H9 (cell line): Measurements from ENCODE around the gene GRID2IP. TPM values are rescaled to one million over a fixed set of nuclear protein-coding genes. Genes with fewer than 3 reads are reported as not detected.

Source experiments
- DNase-seq: peaks from one replicate; pipeline ENCODE4 v3.0.0-alpha.2; 2017
- H2AFZ ChIP-seq: one replicate; pipeline ENCODE4 v1.6.1; 2013; ENCODE audit warnings: mild to moderate bottlenecking, low read length, control low read depth, moderate library complexity
- H2AK5ac ChIP-seq: 2 replicates; pipeline ENCODE4 v1.6.1; 2013; ENCODE audit warnings: low read length, control low read depth, mixed read lengths; ENCODE audit not compliant: insufficient read length
- H2BK120ac ChIP-seq: one replicate; pipeline ENCODE4 v1.6.1; 2013; ENCODE audit warnings: low read depth, mild to moderate bottlenecking, low read length, control low read depth, inconsistent platforms; ENCODE audit not compliant: poor library complexity, severe bottlenecking
- H2BK12ac ChIP-seq: 2 replicates; pipeline ENCODE4 v1.6.1; 2013; ENCODE audit warnings: low read length, control low read depth, mixed read lengths, low read depth; ENCODE audit not compliant: insufficient read length
- H2BK15ac ChIP-seq: 2 replicates; pipeline ENCODE4 v1.6.1; 2013; ENCODE audit warnings: low read depth, low read length, control low read depth
- H2BK20ac ChIP-seq: one replicate; pipeline ENCODE4 v1.6.1; 2013; ENCODE audit warnings: low read depth, mild to moderate bottlenecking, low read length, control low read depth, inconsistent platforms; ENCODE audit not compliant: poor library complexity, severe bottlenecking
- H2BK5ac ChIP-seq: 2 replicates; pipeline ENCODE4 v1.6.1; 2013; ENCODE audit warnings: low read length, control low read depth, mixed read lengths; ENCODE audit not compliant: insufficient read length
- H3K14ac ChIP-seq: 2 replicates; pipeline ENCODE4 v1.6.1; 2013; ENCODE audit warnings: low read length, control low read depth; ENCODE audit not compliant: insufficient read depth
- H3K18ac ChIP-seq: 2 replicates; pipeline ENCODE4 v1.6.1; 2013; ENCODE audit warnings: low read depth, mild to moderate bottlenecking, mixed read lengths, low read length, control low read depth; ENCODE audit not compliant: insufficient read length
- H3K23ac ChIP-seq: 2 replicates; pipeline ENCODE4 v1.6.1; 2013; ENCODE audit warnings: low read length, control low read depth, mixed read lengths, low read depth; ENCODE audit not compliant: insufficient read length
- H3K23me2 ChIP-seq: 2 replicates; pipeline ENCODE4 v1.6.1; 2013; ENCODE audit warnings: low read depth, mild to moderate bottlenecking, mixed read lengths, low read length, control low read depth; ENCODE audit not compliant: insufficient read length, poor library complexity, severe bottlenecking
- H3K27ac ChIP-seq: 2 replicates; pipeline ENCODE4 v1.5.1; 2013; ENCODE audit warnings: low read length, control low read depth, mixed read lengths, low read depth; ENCODE audit not compliant: insufficient read length
- H3K27me3 ChIP-seq: 2 replicates; pipeline ENCODE4 v1.6.1; 2013; ENCODE audit warnings: low read length, control low read depth, inconsistent platforms; ENCODE audit not compliant: insufficient read depth
- H3K4ac ChIP-seq: 2 replicates; pipeline ENCODE4 v1.6.1; 2013; ENCODE audit warnings: low read depth, mild to moderate bottlenecking, control low read depth, inconsistent platforms, low read length, moderate library complexity
- H3K4me1 ChIP-seq: 2 replicates; pipeline ENCODE4 v1.6.1; 2013; ENCODE audit warnings: low read length, control low read depth, inconsistent platforms; ENCODE audit not compliant: insufficient read depth
- H3K4me2 ChIP-seq: 2 replicates; pipeline ENCODE4 v1.6.1; 2013; ENCODE audit warnings: low read length, control low read depth, mixed read lengths; ENCODE audit not compliant: insufficient read length, insufficient read depth
- H3K56ac ChIP-seq: 2 replicates; pipeline ENCODE4 v1.6.1; 2013; ENCODE audit warnings: low read depth, mild to moderate bottlenecking, mixed read lengths, low read length, control low read depth; ENCODE audit not compliant: insufficient read length
- H3K79me1 ChIP-seq: 2 replicates; pipeline ENCODE4 v1.6.1; 2013; ENCODE audit warnings: low read depth, mild to moderate bottlenecking, moderate library complexity, low read length, control low read depth, inconsistent platforms; ENCODE audit not compliant: insufficient read depth, poor library complexity, severe bottlenecking
- H3K79me2 ChIP-seq: 2 replicates; pipeline ENCODE4 v1.6.1; 2013; ENCODE audit warnings: low read length, control low read depth, inconsistent platforms; ENCODE audit not compliant: insufficient read depth
- H3K9ac ChIP-seq: 2 replicates; pipeline ENCODE4 v1.6.1; 2013; ENCODE audit warnings: low read length, control low read depth, mixed read lengths; ENCODE audit not compliant: insufficient read length; ENCODE audit errors: extremely low read depth
- H3K9me3 ChIP-seq: one replicate; pipeline ENCODE4 v1.6.1; 2013; ENCODE audit warnings: low read depth, low read length, inconsistent platforms; ENCODE audit not compliant: control insufficient read depth
- H3T11ph ChIP-seq: one replicate; pipeline ENCODE4 v1.6.1; 2013; ENCODE audit warnings: mild to moderate bottlenecking, low read length, control low read depth, inconsistent platforms
- H4K20me1 ChIP-seq: one replicate; pipeline ENCODE4 v1.6.1; 2013; ENCODE audit not compliant: control insufficient read depth, insufficient read length, insufficient read depth
- H4K5ac ChIP-seq: 2 replicates; pipeline ENCODE4 v1.6.1; 2013; ENCODE audit warnings: low read depth, mild to moderate bottlenecking, mixed read lengths, low read length, control low read depth; ENCODE audit not compliant: insufficient read length
- H4K8ac ChIP-seq: replicated peaks from 2 replicates; pipeline ENCODE4 v1.6.1; 2013; ENCODE audit warnings: low read length, control low read depth, mixed read lengths, low read depth; ENCODE audit not compliant: insufficient read length
- H4K91ac ChIP-seq: 2 replicates; pipeline ENCODE4 v1.6.1; 2013; ENCODE audit warnings: low read depth, mild to moderate bottlenecking, moderate library complexity, mixed read lengths, low read length, control low read depth; ENCODE audit not compliant: insufficient read length
- H3K27ac Mint-ChIP-seq, 3 experiments: 2 replicates in 2 of 3; 3 replicates in 1 of 3; pipeline ENCODE4 v1.8.0; 2020 to 2021; ENCODE audit warnings: mixed read lengths in 3 of 3, mild to moderate bottlenecking in 1 of 3, moderate library complexity in 1 of 3
- H3K27me3 Mint-ChIP-seq: 2 replicates; pipeline ENCODE4 v1.8.0; 2021; ENCODE audit warnings: low read depth, mild to moderate bottlenecking, moderate library complexity, mixed read lengths
- H3K36me3 Mint-ChIP-seq, 3 experiments: 2 replicates in 2 of 3; 3 replicates in 1 of 3; pipeline ENCODE4 v1.8.0; 2020 to 2021; ENCODE audit warnings: low read depth in 3 of 3, mixed read lengths in 3 of 3; ENCODE audit not compliant: insufficient read depth in 1 of 3
- H3K4me1 Mint-ChIP-seq, 2 experiments: 2 replicates each; pipeline ENCODE4 v1.8.0; 2020; ENCODE audit warnings: mixed read lengths in 2 of 2
- H3K4me3 Mint-ChIP-seq, 2 experiments: 2 replicates in 1 of 2; 3 replicates in 1 of 2; pipeline ENCODE4 v1.8.0; 2020 to 2021; ENCODE audit warnings: mild to moderate bottlenecking in 2 of 2, mixed read lengths in 2 of 2, moderate library complexity in 1 of 2
- H3K9me3 Mint-ChIP-seq, 2 experiments: 2 replicates in 1 of 2; 3 replicates in 1 of 2; pipeline ENCODE4 v1.8.0; 2020; ENCODE audit warnings: mild to moderate bottlenecking in 2 of 2, mixed read lengths in 2 of 2, moderate library complexity in 1 of 2
- CTCF ChIP-seq: fragments of 200-600 bp; sonication (generic); conservative IDR thresholded peaks from 3 replicates; pipeline ENCODE4 v1.8.0; 2021; ENCODE audit warnings: antibody characterized with exemption, mild to moderate bottlenecking
- WGBS: extraction: QIAGEN DNeasy Blood & Tissue Kit; methylation state at CpG from one replicate; pipeline ENCODE4 v1.1.7; 2013; ENCODE audit warnings: missing lambda C conversion rate, low lambda C conversion rate, mixed read lengths; ENCODE audit not compliant: insufficient read length; ENCODE audit errors: extremely low coverage; 5-methylcytosine and 5-hydroxymethylcytosine counted together
- total RNA-seq: library from RNA; stranded (reverse); gene quantifications from 2 replicates; pipeline ENCODE4 v1.2.1, GENCODE V29; 2021

The GRID2IP gene
- total RNA-seq, 1 experiment from 2014 or later: 1.7 TPM

GRCh38 chr7:6497637-6497905 lies 53.7 kb downstream of the GRID2IP start:
- H3K23me2 ChIP-seq: no peaks in the 10 kb centered on the region
- no peak for TF ChIP-seq CTCF
- Mint-ChIP-seq H3K27ac (no peak overlapping the region), H3K9me3 (no peaks in the 10 kb centered on the region), H3K27me3 (peaks cover under 1% of the 10 kb centered on the region; the same call in 1 of the 2 replicates), H3K4me1 (peaks cover 0 to 1% of the 10 kb centered on the region in 2 experiments; a peak in 2 of 4 replicates), H3K36me3 (peaks cover 0 to 3% (median 0%) of the 10 kb centered on the region in 3 experiments; a peak in 1 of 7 replicates), H3K4me3 (no peak overlapping the region)
- H3K79me2 ChIP-seq: no peaks in the 10 kb centered on the region
- no peak overlapping the region for H4K8ac ChIP-seq
- no peak overlapping the region for H2BK12ac ChIP-seq
- no peak overlapping the region for H3K14ac ChIP-seq
- H3K27ac ChIP-seq: no peak overlapping the region
- H2BK15ac ChIP-seq: no peak overlapping the region
- H3K27me3 ChIP-seq: no peaks in the 10 kb centered on the region
- no peak overlapping the region for H4K5ac ChIP-seq
- no peaks in the 10 kb centered on the region for H3K4me1 ChIP-seq
- H3K23ac ChIP-seq: no peak overlapping the region
- no peaks in the 10 kb centered on the region for H3K9me3 ChIP-seq
- H3K9ac ChIP-seq: no peak overlapping the region
- H2BK20ac ChIP-seq: no peak overlapping the region
- no peak overlapping the region for H4K91ac ChIP-seq
- H3T11ph ChIP-seq: no peak overlapping the region
- H2BK120ac ChIP-seq: no peak overlapping the region
- no peak overlapping the region for H3K4me2 ChIP-seq
- WGBS: no CpG with 5 or more reads among the region's 14 CpGs
- H2AK5ac ChIP-seq: no peak overlapping the region
- no peak overlapping the region for H3K18ac ChIP-seq
- no peaks in the 10 kb centered on the region for H3K79me1 ChIP-seq
- H2AFZ ChIP-seq: no peak overlapping the region
- H3K56ac ChIP-seq: no peak overlapping the region
- H2BK5ac ChIP-seq: no peak overlapping the region
- H3K4ac ChIP-seq: no peak overlapping the region
- no peaks in the 10 kb centered on the region for H4K20me1 ChIP-seq
- no peak for DNase-seq
